ENCODE measurements around the gene MAPK10.
"Not testable (repeated sequence)": the region's sequence is repeated elsewhere in the genome, so short reads cannot be mapped to it uniquely, and the experiment has no call there.

MAPK10 gene

DNA sequence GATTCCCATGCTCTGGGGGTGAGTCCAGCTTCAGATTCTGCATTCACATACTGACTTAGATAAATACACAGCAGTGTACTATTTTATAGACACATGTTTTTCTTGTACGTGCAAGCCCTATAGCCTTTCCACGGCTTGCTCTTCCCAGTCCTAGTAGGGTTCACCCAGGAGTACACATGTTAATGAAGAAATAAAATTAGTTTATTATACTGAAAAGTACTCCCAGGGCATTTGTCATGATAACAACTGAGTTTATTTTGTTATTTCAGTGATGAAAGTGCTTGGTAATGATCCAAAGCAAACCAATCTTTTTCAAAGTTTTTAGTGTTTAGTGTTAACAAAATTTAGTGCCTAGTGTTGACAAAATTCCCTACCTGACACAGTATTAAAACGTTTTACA, 21.3 kb downstream of the MAPK10 start:
- no peak for DNase-seq

DNA sequence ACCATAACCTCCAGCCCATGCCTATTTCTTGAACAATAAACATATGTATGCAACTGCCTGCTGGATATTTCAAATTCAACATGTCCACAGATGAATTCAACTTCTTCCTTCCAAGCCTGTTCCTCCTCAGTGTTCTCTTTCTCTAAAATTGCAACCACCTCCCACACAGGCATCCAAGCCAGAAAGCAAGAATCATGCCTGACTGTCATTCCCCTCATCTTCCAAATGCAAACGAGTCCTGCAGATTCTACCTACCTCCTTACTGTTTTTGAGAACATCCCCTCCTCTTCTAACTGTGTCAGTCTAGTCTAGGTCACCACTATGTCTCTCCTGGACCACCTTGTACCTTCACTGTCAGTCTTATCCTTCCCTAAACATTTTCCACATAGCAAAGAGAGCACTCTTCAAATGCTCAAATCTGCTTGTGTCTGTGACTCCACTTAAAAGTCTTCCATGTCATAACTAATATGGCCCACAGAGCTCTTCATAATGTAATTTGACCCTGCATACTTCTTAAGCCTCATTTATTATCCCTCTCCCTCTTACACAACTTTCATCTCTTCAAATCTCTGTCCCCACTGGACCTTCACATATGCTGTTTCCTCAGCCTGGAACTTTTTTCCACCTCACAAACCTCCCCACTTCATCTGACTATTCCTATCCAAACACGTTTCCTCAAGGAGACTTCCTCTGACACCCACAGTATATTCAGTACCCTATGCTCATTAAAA, 25.7 kb downstream of the MAPK10 start:
- DNase-seq: no peak

DNA sequence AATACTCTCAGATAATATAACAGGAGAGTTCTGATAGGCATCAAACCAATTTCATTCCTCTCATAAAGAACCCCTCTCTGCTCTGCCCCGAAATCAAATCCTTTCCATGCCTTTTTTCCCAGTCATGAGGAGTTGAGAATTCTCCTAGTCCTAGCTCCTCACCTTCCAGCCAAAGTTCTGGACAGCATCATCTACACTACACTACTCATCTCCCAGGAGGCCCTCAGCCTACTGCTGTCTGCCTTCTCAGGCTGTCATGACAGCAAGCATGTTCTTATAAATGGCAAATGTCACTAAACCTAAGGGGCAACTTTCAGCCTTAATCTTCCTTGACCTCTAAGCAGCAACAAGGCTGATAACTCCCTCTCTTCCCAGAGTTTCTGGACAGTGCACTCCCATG, 26.6 kb downstream of the MAPK10 start:
- DNase-seq: no peak

- no peak for DNase-seq
These were observed 28.7 kb downstream of the MAPK10 start for GRCh38 chr4:86330961-86331742.

- DNase-seq: not testable (repeated sequence)
These were observed 29.4 kb downstream of the MAPK10 start for GRCh38 chr4:86330411-86330810.

- no peak for DNase-seq
These were observed 30.4 kb downstream of the MAPK10 start for GRCh38 chr4:86329431-86329830.

DNA sequence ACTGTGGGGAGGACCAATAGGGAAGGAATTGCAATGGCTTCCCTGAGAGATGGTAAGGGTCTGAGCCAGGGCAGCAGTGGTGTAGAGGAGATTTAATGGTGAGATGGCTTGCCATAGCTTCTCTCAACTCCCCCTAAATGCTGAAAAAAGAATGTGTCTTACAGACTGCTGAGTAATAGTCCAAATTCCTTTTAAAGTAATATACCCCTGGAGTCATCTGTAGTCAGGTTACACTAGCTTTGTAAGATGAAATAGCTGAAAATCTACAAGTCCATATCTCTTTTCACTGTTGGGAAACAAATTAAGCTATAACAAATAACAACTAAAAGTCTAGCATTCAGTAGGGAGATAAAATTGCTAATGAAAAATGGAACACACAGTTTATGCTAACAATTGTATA, 33.5 kb downstream of the MAPK10 start:
- no peak for DNase-seq

- no peak for DNase-seq
These were observed 40.5 kb downstream of the MAPK10 start for GRCh38 chr4:86319390-86319789.

- no peak for DNase-seq
These were observed 44.3 kb downstream of the MAPK10 start for GRCh38 chr4:86315579-86315978.

- DNase-seq: no peak
These were observed 46.2 kb downstream of the MAPK10 start for GRCh38 chr4:86313656-86314055.

- DNase-seq: no peak
These were observed 52.4 kb downstream of the MAPK10 start for GRCh38 chr4:86307432-86307831.

GRCh38 chr4:86306816-86307215, 53.0 kb downstream of the MAPK10 start:
- DNase-seq: no peak

- no peak for DNase-seq
These were observed 57.0 kb downstream of the MAPK10 start for GRCh38 chr4:86302830-86303229.

DNA sequence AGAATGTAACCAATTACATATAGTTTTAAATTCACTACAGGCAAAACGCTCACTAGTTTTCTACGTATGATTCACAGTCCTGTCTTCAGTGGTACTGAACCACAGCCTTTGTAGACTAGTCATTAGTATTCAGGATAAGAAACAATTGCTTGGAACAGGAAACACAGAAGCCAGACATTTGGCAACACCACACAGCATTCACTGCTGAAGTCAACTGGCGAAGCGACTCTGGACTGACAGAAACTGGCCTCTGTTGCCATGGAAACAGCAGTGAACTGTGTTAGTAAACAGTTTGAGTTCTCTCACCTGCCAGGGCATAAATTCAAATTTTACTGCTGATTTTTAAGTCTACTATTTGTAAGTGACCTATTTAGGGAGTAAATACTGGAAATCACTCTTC, 57.6 kb downstream of the MAPK10 start:
- DNase-seq: peak; percentile 48

DNA sequence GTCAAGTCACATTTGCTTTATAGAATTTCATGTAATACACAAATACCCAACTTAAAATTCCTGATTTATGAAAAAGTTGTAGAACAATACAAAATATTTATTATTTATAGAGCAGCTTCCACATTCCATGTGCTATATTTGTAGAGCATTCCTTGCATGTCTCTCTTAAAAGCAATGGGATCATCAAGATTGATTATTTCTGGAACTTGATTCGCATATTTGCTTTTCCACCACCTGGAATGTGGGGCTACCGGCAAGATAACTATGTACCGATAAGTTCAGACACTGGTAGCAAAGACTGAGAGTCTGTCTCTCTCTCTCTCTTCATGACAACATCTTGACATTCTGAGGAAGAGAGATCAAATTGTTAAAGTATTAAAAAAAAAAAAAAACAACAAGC, 59.3 kb downstream of the MAPK10 start:
- DNase-seq: no peak

- no peak for DNase-seq
These were observed 63.0 kb downstream of the MAPK10 start for GRCh38 chr4:86296865-86297264.

DNA sequence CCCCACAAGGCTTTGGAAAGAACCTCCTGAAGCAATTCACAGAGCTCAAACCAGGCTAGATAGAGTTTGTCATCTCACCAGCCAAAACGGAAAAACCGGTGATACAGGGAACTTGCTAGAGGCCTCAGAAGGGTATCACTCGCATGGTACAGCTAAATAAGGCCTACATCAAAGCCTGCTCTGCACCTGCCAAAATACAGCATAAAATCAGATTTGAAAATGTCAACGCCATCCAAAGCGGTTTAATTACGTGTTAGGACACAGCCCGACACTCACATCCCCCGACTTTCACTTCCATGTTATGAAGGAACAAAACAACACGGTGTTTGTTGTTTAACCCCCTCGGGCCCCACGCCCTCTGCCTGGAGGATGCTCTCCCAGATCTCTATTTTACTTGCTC, 65.0 kb downstream of the MAPK10 start:
- DNase-seq: no peak

DNA sequence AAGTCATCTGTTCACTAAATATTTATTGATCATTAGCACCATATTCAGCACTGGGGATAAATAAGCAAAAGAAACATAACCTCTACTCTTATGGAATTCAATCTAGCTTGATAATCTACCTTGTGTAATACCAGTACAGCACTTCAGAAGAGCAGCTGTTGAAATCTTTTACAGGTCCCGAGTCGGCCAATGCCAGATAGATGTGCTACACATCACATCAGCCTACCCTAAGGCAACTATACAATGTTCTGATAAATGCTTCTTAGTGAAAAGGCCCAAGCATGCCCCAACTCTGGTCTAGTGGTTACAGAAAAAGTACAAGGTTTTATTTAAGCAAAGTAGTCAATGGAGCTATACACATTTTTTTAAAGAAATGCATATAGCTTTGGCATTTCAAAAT, 68.7 kb downstream of the MAPK10 start:
- no peak for DNase-seq

DNA sequence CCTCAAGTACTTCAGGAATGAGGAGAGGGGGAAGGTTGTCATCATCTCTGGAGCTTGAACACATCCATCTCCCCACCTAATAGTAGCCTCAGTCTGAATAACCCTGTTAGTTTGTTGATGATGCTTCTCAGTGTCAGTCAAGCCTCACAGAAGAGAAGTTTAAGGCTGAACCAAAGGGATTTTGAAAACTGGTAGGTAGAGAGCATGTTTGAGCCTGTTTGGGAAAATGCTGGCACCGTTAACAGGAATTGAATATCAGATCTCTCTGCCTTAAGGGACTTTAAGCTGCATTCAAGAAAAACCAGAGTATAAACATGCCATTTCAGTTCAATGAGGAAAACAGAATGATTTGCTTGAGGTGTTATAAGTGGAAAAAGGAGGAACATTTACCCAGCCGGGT, 73.1 kb downstream of the MAPK10 start:
- DNase-seq: no peak

- DNase-seq: no peak
These were observed 76.5 kb downstream of the MAPK10 start for GRCh38 chr4:86283371-86283770.

DNA sequence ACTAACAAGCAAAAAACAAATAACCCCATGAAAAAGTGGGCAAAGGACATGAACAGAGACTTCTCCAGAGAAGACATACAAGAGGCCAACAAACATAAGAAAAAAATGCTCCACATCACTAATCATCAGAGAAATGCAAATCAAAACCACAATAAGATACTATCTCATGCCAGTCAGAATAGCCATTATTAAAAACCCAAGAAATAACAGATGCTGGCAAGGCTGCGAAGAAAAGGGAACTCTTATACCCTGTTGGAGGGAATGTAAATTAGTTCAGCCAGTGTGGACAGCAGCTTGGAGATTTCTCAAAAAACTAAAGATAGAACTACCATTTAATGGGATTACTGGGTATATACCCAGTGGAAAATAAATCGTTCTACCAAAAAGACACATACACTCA, 79.6 kb downstream of the MAPK10 start:
- DNase-seq: no peak

DNA sequence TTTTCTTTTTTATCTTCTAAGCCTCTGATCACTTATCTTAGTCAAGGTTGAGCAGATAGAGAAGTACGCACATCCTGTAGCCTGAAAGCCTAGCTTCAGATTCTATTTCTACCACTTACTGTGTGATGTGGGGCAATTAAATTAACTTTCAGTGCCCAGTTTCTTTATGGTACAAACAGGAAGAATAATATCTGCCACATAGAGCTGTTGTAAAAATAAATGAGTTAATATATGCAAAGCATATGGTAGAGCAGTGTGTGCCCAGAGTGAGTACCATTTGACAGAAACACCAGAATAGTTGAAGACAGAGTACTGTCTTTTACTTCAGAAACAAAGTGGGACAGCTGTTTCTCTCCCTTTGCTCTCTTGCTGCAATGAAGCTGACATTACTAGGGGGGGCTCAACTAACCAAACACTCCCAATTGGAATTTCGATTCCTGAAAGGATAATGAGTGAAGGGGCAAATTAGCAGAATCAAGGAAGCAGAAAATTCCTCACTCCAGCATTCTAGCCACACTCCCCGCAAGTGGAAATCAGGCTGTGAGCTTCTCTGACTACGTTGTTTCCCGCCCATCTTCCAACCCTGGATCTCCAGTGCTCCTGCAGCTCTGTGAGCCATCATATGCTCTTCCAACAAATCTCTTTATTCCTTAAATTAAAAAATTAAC, 80.4 kb downstream of the MAPK10 start:
- no peak for DNase-seq

DNA sequence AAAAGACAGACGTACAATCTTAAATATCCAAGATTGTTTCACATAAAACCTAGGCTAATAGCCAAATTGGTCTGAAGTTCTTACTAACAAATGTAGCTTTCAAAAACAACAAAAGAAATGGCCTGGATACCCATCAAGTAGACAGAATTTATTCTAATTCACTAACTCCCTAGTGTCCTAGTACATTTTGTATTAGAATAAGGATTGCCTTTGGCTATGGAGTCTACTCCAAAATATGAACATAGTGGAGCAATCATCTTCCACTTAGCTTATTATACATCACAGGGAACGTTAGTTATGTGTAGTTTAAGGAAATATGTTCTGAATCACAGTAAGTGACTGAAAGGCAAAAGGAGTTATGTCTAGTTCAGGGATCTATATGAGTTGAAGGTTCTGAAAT, 81.7 kb downstream of the MAPK10 start:
- no peak for DNase-seq

DNA sequence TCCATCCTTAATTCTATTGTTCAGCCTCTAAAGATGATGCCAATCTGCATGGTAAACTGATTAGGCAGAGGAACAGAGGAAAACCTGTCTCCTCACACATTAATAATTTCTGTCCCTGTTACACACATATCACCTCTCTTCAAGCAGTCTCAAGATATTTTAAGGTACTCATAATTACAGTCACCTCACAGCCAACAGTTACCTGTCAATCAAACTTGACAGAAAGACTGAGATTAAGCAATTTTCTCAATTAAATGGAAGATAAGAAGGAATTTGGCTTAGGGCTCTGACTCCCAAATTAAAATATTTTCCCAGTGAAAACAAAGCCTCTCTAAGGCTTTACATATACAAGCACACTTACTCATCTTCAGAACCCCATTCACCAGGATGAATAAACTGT, 85.2 kb downstream of the MAPK10 start:
- DNase-seq: no peak
